DND-41 (cell line): ENCODE measurements around the gene AP2A2.

Source experiments
- CTCF ChIP-seq: IDR thresholded peaks from 2 replicates; pipeline ENCODE4 v1.5.1; 2012; ENCODE audit warnings: borderline replicate concordance, low read length, moderate library complexity, mild to moderate bottlenecking; ENCODE audit not compliant: poor library complexity, severe bottlenecking; ENCODE audit errors: extremely low read depth
- EZH2 ChIP-seq: IDR thresholded peaks from 3 replicates; pipeline ENCODE4 v1.6.1; 2012; ENCODE audit warnings: borderline replicate concordance, low read depth, mild to moderate bottlenecking, moderate library complexity, low read length, inconsistent platforms; ENCODE audit not compliant: severe bottlenecking

DNA sequence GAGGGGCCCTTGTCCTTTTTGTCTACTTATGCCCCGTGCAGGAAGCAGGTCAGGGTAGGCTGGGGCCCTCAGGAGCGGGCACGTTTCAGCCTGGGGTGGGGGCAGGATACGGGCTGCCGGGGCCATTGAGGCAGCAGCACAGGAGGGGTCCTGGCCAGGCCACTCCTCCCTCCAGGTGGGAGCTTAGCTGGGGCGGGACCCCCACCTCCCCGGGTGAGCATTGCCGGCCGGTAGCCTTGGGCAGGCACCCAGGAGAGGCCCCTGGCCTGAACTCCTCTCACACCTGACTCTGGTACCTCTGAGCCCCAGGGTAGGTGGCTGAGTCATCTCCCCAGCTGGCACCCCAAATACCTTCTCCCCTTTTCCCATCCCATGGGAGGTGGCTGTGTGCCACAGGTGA is 115.8 kb downstream of the AP2A2 start:
- no peak for TF ChIP-seq CTCF
- TF ChIP-seq EZH2 = no peak
